HG03103 (cell line): ENCODE data around the gene VPS37C.

ENCODE experiments used
- ATAC-seq: cut with Tn5 transposase; IDR thresholded peaks from one replicate; pipeline ENCODE4 v1.9.1; 2021; ENCODE audit warnings: low read depth; ENCODE audit not compliant: unreplicated experiment

The VPS37C gene

GRCh38 chr11:61155741-61156140, 5.5 kb downstream of the VPS37C start:
- no peak for ATAC-seq

GRCh38 chr11:61155312-61155711, 5.9 kb downstream of the VPS37C start:
- ATAC-seq, result no peak

- ATAC-seq, result no peak
Measured at GRCh38 chr11:61154528-61154927, 6.7 kb downstream of the VPS37C start.

DNA sequence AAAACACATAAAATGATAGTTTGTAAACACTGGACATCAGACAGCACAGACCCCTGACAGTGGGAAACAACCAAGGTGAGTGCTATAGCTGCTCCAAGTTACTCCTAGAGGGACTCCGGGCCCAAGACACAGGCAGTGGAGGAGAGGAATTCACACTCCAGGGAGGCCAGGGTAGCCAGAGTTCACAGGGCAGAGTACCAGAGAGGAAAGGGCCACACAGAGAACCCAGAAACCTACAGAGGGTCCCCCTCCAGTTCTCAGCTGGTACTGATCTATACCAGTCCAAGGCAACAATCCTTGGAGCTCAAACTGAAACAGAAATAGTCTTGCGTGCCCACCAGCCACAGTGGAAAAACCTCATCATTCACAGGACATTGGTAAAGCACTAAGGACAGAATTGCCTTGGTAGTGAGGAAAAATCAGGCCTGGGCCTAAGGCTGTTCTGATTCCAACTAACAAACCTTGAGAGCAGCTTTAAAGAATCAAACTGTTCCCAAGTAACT, 7.6 kb downstream of the VPS37C start:
- ATAC-seq, result no peak

GRCh38 chr11:61152816-61153592, 8.2 kb downstream of the VPS37C start:
- ATAC-seq, result no peak

GRCh38 chr11:61151545-61152252, 9.5 kb downstream of the VPS37C start:
- no peak for ATAC-seq

DNA sequence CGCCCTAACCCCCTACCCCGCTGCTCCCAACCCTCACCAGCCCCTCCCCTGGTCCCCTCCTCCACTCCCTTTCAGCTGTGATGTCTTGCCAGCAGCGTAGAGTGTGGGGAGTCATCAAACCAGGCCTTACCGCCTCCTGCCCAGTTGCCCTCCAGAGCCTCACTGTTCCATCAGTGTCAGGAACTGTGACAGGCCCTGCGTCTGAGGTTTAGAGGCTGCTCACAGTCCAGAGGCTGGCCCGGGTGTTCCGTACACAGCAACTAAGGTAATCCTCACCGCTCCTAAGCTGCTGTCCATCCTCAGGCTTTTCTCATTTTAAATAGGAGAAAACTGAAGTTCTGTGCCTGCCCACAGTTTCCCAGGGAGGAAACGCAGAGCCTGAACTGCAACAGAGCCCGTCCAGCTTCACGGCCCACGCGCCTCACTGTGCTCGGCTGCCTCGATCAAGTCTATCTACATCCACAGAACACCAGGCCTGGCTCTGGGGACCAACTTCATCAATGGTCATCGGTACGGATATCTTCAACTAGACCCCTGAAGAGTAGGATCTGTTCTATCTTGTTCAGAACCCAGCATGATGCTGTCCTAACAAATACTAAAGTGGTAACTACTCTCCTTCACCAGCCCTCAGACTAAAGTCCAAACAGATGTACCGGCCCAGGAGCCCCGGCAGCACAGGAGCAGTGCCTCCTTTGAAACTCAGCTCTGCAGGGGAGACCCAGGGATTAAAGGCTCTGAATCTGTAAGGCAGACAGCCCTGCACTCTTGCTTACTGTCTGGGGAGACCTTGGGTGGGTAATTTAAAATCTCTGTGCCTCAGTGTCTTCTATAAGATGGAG, 10.3 kb downstream of the VPS37C start:
- no peak for ATAC-seq

- no peak for ATAC-seq
Measured at GRCh38 chr11:61149624-61150615, 11.3 kb downstream of the VPS37C start.

DNA sequence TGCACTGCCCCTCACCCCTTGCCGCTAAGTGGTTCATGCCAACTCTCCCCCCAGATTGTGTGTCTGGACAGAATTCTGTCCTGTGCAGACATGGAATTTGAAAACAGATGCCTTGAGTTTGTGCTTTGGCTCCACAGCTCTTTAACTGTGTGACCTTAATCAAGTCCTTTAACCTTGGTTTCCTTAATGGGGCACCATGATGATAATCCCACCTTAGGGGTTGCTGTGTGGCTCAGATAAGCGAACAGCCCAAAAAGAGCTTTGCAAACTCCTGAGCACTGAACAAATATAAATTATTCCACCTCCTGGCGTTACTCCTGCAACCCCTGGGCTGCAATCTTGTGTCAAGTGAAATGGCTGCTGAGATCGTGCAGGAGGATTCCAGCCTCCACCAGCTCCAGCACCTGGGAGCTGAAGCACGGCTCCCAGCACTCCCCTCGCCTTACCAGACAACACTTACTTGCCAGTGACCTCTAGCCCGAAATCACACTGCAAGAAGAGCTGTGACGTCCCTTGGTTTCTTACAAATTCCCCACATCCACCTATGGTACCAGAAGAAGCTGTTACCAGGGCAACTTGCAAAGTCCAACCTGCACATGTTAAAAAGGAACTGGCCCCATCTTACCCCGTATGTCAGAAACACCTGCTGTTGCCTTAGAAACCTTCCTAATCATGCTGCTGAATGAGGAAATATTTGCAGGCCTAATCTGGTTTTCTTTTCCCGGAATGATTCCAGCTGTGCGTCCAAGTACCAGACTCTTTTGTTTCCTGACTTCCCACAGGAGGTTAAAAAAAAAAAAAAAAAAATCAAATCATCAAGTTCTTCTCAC, 13.2 kb downstream of the VPS37C start:
- ATAC-seq, result no peak

DNA sequence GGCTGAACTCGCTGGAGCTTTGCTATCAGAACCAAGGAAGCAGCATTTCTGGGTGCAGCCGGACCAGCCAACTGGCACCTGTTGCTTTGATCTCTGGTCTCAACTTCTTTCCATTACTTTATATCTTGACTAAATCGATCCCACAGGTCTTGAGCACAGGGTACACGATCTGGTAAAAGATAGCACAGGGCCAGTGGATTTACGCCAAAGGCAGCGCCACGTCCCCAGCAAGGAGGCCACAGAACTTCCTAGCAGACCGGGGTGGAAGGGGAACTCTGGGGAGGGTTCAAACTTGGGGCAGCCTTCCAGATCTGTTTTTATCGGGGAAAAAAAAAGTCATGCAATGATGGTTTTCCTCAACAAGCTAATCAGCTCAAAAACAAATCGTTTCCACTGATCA, 14.0 kb downstream of the VPS37C start:
- ATAC-seq, result no peak

GRCh38 chr11:61146416-61146815, 14.8 kb downstream of the VPS37C start:
- no peak for ATAC-seq

DNA sequence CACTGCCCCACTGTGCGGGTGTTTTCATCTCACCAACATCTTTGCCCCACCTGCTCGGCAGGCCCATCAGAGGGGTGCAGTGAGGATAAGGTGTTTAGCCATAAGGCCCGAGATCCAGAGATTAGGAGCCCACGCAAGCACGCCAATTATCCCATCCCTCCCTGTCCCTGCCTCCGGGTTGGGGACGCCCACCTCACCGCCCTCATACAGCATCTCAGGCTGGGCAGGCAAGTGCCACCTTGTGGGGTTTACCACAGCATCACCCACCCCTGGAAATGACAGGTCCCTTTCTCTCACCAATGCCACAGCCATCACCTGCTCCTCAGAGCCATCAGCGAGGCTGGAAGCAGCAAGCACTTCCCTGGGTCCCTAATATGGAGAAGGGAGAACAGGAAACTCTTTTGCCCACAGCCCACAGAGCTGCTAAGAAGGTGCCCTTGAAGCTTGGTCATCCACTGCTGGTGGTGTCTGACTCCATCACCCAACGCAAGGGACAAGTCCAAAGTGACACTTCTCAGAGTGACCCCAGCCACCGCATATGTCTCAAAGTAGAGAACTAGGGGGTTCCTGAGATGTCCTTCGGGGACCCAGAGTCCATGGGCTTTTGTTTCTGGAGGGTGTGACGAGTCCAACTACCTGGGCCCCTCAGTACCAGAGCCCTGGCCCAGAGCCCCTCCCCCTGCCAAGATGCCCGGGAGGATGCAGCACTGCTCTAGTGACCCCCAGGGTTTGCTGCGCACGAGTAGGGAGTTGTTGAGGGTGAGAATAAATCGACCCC, 15.8 kb downstream of the VPS37C start:
- ATAC-seq, result no peak

- ATAC-seq, result no peak
Measured at GRCh38 chr11:61144511-61145179, 16.6 kb downstream of the VPS37C start.

DNA sequence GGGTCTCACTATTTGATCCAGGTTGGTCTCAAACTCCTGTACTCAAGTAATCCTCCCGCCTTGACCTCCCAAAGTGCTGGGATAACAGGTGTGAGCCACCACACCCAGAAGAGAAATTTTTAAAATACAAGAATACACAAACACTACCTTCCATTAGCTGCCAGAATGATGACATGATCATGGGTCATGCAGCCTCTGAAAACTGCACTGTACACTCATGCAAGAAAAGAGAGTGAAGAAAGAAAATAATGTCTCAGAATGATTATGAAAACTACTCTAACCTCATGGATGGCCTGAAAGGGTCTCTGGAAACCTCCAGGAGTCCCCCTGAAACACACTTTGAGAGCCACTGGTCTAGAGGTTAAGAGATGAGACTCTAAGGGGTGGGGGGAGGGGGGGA, 18.8 kb downstream of the VPS37C start:
- no peak for ATAC-seq

DNA sequence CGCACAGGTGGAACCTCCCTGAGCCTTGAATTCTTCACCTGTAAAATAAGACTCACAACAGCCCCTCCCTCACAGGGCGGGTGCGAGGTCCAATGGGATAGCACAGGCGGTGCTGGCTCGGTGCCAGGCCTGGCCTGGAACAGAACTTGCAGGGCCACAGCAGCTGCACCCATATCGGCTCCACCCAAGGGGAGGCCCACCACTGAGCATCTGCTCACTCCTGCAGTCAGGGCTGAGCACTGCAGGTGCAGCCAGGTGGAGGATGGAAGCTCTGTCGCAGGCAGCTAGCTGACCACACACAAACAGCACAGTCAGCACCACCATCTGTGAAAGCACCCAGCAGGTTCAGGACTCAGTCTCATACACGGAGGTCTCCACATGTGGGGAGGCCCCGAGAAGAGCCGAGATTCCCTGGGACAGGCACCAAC, 19.6 kb downstream of the VPS37C start:
- ATAC-seq, result no peak

GRCh38 chr11:61140416-61140815, 20.8 kb downstream of the VPS37C start:
- no peak for ATAC-seq

DNA sequence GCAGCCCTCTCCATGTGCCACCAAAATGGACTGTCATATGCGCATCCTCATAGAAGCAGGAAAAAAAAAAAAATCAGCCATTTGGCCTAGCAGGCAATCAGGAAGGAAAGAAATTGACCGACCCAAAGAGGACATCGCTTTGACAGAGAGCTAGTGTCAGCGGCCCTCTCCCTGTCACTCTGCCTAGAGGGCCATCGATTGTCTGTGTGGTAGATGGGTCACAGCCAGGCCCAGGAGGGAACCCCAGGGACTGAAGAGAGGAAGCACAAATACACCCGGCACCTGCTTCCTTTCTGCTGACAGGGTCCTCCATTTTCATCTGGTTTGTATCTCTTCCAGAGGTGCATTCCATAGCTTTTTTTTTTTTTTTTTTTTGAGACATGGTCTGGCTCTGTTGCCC, 21.8 kb downstream of the VPS37C start:
- no peak for ATAC-seq

- ATAC-seq, result no peak
Measured at GRCh38 chr11:61138935-61139334, 22.3 kb downstream of the VPS37C start.
